PC-9 (cell line): ENCODE results near the gene SLC22A23. TPM values are rescaled to one million over a fixed set of nuclear protein-coding genes. Genes with fewer than 3 reads are reported as not detected.

Experiments used
- BruUV-seq: library from RNA; stranded (reverse); fragments of 400-500 nt; replicated peaks from 2 replicates; lab custom pipeline; 2021; lab: Mats Ljungman, UMichigan
- CTCF ChIA-PET: fragments of 300-600 bp; sonication (Branson Sonifier 250); formaldehyde crosslinking; loops from one replicate; lab custom pipeline; 2022; ENCODE audit warnings: antibody characterized with exemption; lab: Charles Lee
- POLR2A ChIA-PET: fragments of 300-600 bp; sonication (Branson Sonifier 250); formaldehyde crosslinking; loops from one replicate; lab custom pipeline; 2022; ENCODE audit warnings: antibody characterized with exemption; ENCODE audit not compliant: unreplicated experiment; lab: Charles Lee
- DNase-seq, 2 experiments: peaks; one replicate each; pipeline versions ENCODE4 v3.0.0 to v3.0.0-alpha.2; 2015 to 2022; ENCODE audit warnings: mixed read lengths in 1 of 2
- H2AFZ ChIP-seq: fragments of 200-600 bp; sonication (generic); 2 replicates; pipeline ENCODE4 v1.8.1; 2017; ENCODE audit warnings: antibody characterized with exemption
- H3F3A ChIP-seq: fragments of 200-600 bp; sonication (generic); 2 replicates; pipeline ENCODE4 v1.8.1; 2017; ENCODE audit warnings: antibody characterized with exemption, mild to moderate bottlenecking, low read depth; ENCODE audit not compliant: insufficient read depth
- H3K27ac ChIP-seq: fragments of 200-600 bp; sonication (generic); 2 replicates; pipeline ENCODE4 v1.6.1; 2016; ENCODE audit warnings: mixed run types
- H3K27me3 ChIP-seq: fragments of 200-600 bp; sonication (generic); 2 replicates; pipeline ENCODE4 v1.6.1; 2016; ENCODE audit warnings: low read depth, mixed run types; ENCODE audit not compliant: insufficient read depth
- H3K36me3 ChIP-seq: fragments of 200-600 bp; sonication (generic); 2 replicates; pipeline ENCODE4 v1.6.1; 2016; ENCODE audit warnings: low read depth, mixed run types
- H3K4me1 ChIP-seq: fragments of 200-600 bp; sonication (generic); replicated peaks from 2 replicates; pipeline ENCODE4 v1.6.1; 2016; ENCODE audit warnings: mixed run types; ENCODE audit not compliant: insufficient read depth
- H3K4me2 ChIP-seq: fragments of 200-600 bp; sonication (generic); 2 replicates; pipeline ENCODE4 v1.6.1; 2017; ENCODE audit warnings: mixed run types
- H3K4me3 ChIP-seq: fragments of 200-600 bp; sonication (generic); 2 replicates; pipeline ENCODE4 v1.6.1; 2016; ENCODE audit warnings: mixed run types
- H3K79me2 ChIP-seq: fragments of 200-600 bp; sonication (generic); 2 replicates; pipeline ENCODE4 v1.6.1; 2017; ENCODE audit warnings: low read depth, mixed run types
- H3K9me2 ChIP-seq: fragments of 200-600 bp; sonication (generic); 2 replicates; pipeline ENCODE4 v1.8.1; 2017; ENCODE audit warnings: mild to moderate bottlenecking; ENCODE audit not compliant: insufficient read depth
- H3K9me3 ChIP-seq: fragments of 200-600 bp; sonication (generic); 2 replicates; pipeline ENCODE4 v1.8.1; 2016; ENCODE audit warnings: low read depth; ENCODE audit not compliant: insufficient read depth
- H4K20me1 ChIP-seq: fragments of 200-600 bp; sonication (generic); 2 replicates; pipeline ENCODE4 v1.8.1; 2017; ENCODE audit not compliant: insufficient read depth
- EZH2 ChIP-seq: fragments of 200-600 bp; sonication (generic); IDR thresholded peaks from 2 replicates; pipeline ENCODE4 v1.8.0; 2017; ENCODE audit warnings: antibody characterized with exemption, low read depth
- intact Hi-C: fragments of 100-400 bp; cut with micrococcal nuclease; formaldehyde crosslinking; loops from one replicate; pipeline ENCODE4 v1.10.0; 2022; ENCODE audit not compliant: unreplicated experiment
- total RNA-seq: library from RNA; stranded (reverse); gene quantifications from 2 replicates; pipeline ENCODE4 v1.2.3, GENCODE V29; 2021
- TF ChIP-seq, protein P1 (sequence below): fragments of 200-600 bp; sonication (generic); conservative IDR thresholded peaks from 2 replicates; pipeline ENCODE4 v1.6.1; 2017; ENCODE audit warnings: mixed run types, antibody characterized with exemption, mild to moderate bottlenecking, moderate library complexity

Gene SLC22A23
- total RNA-seq, 1 experiment from 2014 or later: 13.5 TPM

GRCh38 chr6:3325210-3325609, 131.6 kb downstream of the SLC22A23 start:
- intact Hi-C loops: no loop called here
- Histone ChIP-seq H4K20me1 (no peaks in the 10 kb centered on the region), H3K9me2 (no peaks in the 10 kb centered on the region), H3K79me2 (no peaks in the 10 kb centered on the region), H3K9me3 (no peaks in the 10 kb centered on the region), H3F3A (no peaks in the 10 kb centered on the region), H3K4me2 (no peak overlapping the region), H2AFZ (no peak overlapping the region), H3K4me1 (no peaks in the 10 kb centered on the region), H3K36me3 (no peaks in the 10 kb centered on the region), H3K4me3 (no peak overlapping the region), H3K27me3 (no peaks in the 10 kb centered on the region), H3K27ac (no peak overlapping the region)
- TF ChIP-seq EZH2: no peak
- TF ChIP-seq, protein P1, sequence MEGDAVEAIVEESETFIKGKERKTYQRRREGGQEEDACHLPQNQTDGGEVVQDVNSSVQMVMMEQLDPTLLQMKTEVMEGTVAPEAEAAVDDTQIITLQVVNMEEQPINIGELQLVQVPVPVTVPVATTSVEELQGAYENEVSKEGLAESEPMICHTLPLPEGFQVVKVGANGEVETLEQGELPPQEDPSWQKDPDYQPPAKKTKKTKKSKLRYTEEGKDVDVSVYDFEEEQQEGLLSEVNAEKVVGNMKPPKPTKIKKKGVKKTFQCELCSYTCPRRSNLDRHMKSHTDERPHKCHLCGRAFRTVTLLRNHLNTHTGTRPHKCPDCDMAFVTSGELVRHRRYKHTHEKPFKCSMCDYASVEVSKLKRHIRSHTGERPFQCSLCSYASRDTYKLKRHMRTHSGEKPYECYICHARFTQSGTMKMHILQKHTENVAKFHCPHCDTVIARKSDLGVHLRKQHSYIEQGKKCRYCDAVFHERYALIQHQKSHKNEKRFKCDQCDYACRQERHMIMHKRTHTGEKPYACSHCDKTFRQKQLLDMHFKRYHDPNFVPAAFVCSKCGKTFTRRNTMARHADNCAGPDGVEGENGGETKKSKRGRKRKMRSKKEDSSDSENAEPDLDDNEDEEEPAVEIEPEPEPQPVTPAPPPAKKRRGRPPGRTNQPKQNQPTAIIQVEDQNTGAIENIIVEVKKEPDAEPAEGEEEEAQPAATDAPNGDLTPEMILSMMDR: no peak
- POLR2A ChIA-PET: no interaction called here
- no peak for DNase-seq
- BruUV-seq: no TSS peak
- CTCF ChIA-PET: no interaction called here

DNA sequence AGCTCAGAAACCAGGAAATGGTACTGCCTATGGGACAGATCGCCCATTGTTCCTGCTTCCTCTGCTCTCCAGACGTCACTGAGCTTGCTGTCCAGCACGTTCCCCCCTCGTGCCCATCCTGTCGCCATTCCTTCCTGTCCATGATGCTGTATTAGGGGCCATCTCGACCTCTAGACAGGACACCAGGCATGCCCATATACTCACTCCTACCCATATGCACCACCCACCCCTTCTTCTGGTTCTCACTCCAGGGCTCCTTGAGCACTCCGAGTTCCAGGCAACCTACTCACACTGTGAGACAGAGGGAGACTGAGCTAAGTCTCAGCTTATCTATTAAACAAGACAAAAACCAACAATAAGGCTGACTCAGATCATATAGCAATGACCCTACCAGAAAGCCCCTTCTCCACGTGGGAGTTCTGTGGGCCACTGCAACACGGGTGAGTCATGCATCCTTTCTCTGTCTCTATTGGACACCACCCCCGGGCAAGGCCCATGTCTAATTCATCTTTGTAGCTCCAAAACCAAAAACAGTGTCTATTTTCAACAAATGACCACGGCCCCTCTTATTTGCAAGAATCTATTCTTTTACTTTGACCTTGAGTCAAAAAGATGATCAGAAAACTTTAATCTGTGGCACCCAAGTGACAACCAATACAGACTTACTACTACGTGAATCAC, 132.4 kb downstream of the SLC22A23 start:
- ChIA-PET CTCF (no interaction called here), POLR2A (no interaction called here)
- Histone ChIP-seq H4K20me1 (no peaks in the 10 kb centered on the region), H3F3A (no peaks in the 10 kb centered on the region), H3K4me2 (no peak overlapping the region), H2AFZ (no peak overlapping the region), H3K4me1 (no peaks in the 10 kb centered on the region), H3K36me3 (no peaks in the 10 kb centered on the region), H3K9me2 (no peaks in the 10 kb centered on the region), H3K4me3 (no peak overlapping the region), H3K27me3 (no peaks in the 10 kb centered on the region), H3K79me2 (no peaks in the 10 kb centered on the region), H3K27ac (no peak overlapping the region), H3K9me3 (no peaks in the 10 kb centered on the region)
- TF ChIP-seq, protein P1: no peak
- no peak for TF ChIP-seq EZH2
- intact Hi-C loops: no loop called here
- BruUV-seq: no TSS peak
- DNase-seq: no peak

GRCh38 chr6:3323696-3324261, 133.1 kb downstream of the SLC22A23 start:
- Histone ChIP-seq H2AFZ (no peak overlapping the region), H3K4me1 (no peaks in the 10 kb centered on the region), H3K9me2 (no peaks in the 10 kb centered on the region), H3K9me3 (no peaks in the 10 kb centered on the region), H3K79me2 (no peaks in the 10 kb centered on the region), H3K4me2 (no peak overlapping the region), H4K20me1 (no peaks in the 10 kb centered on the region), H3K36me3 (no peaks in the 10 kb centered on the region), H3K27me3 (no peaks in the 10 kb centered on the region), H3K4me3 (no peak overlapping the region), H3K27ac (no peak overlapping the region), H3F3A (no peaks in the 10 kb centered on the region)
- ChIA-PET CTCF (no interaction called here), POLR2A (no interaction called here)
- no peak for DNase-seq
- intact Hi-C loops: no loop called here
- no TSS peak for BruUV-seq
- TF ChIP-seq, protein P1: no peak
- TF ChIP-seq EZH2: no peak
